ENCODE results near the gene AP2S1.

AP2S1 gene

DNA sequence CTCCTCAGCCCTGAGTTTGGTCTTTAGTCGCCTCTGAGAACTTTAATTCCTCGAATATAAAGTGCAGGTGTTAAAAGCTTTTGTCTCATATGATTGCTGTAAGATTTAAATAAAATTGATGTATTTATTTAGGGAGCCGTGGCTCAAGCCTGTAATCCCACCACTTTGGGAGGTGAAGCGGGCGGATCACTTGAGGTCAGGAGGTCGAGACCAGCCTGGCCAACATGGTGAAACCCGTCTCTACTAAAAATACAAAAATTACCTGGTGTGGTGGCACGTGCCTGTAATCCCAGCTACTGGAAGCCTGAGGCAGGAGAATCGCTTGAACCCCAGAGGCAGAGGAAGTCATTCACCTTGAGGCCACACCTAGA is 61.7 kb downstream of the AP2S1 start:
- peak overlapping the region; percentile 19; the same call in 1 of the 2 replicates for H3K4me2 ChIP-seq
- peak overlapping the region; percentile 45; the same call in 1 of the 2 replicates for H2AFZ ChIP-seq (ENCODE audit: low read depth)
- no peaks in the 10 kb centered on the region for H3K27me3 ChIP-seq (ENCODE audit: insufficient read depth, low read depth)
- peak overlapping the region; percentile 99; the same call in 1 of the 2 replicates for H3K9ac ChIP-seq
- H3K4me1 ChIP-seq (ENCODE audit: low read depth, poor library complexity, severe bottlenecking), result peaks cover 17% of the 10 kb centered on the region
- no peaks in the 10 kb centered on the region for H3K36me3 ChIP-seq (ENCODE audit: insufficient read depth)
- H3K4me3 ChIP-seq (IDR thresholded peaks at IDR 0.05; ENCODE audit: insufficient read depth, low read depth, low read length), result no peak overlapping the region
- H3K79me2 ChIP-seq (ENCODE audit: insufficient read depth, low read depth), result peaks cover 45% of the 10 kb centered on the region
- H3K27ac ChIP-seq, result 0 out of 2 replicates have a peak overlapping the region, but pooled peaks have one; percentile 13
- H4K20me1 ChIP-seq (ENCODE audit: insufficient read depth), result peaks cover 21% of the 10 kb centered on the region
- TF ChIP-seq, protein P1, sequence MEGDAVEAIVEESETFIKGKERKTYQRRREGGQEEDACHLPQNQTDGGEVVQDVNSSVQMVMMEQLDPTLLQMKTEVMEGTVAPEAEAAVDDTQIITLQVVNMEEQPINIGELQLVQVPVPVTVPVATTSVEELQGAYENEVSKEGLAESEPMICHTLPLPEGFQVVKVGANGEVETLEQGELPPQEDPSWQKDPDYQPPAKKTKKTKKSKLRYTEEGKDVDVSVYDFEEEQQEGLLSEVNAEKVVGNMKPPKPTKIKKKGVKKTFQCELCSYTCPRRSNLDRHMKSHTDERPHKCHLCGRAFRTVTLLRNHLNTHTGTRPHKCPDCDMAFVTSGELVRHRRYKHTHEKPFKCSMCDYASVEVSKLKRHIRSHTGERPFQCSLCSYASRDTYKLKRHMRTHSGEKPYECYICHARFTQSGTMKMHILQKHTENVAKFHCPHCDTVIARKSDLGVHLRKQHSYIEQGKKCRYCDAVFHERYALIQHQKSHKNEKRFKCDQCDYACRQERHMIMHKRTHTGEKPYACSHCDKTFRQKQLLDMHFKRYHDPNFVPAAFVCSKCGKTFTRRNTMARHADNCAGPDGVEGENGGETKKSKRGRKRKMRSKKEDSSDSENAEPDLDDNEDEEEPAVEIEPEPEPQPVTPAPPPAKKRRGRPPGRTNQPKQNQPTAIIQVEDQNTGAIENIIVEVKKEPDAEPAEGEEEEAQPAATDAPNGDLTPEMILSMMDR (conservative IDR thresholded peaks at IDR 0.05; ENCODE audit: low read depth, low read length), result no peak

- Histone ChIP-seq H3K9ac (peak within 1 kb of the TSS; percentile 99), H3K27me3 (ENCODE audit: insufficient read depth, low read depth) (no peaks in the 10 kb centered on the region), H2AFZ (ENCODE audit: low read depth) (peak within 1 kb of the TSS; percentile 45; the same call in 1 of the 2 replicates), H3K4me2 (peak within 1 kb of the TSS; percentile 86), H3K36me3 (ENCODE audit: insufficient read depth) (no peaks in the 10 kb centered on the region), H3K4me3 (IDR thresholded peaks at IDR 0.05; ENCODE audit: insufficient read depth, low read depth, low read length) (no peak within 1 kb of the TSS), H3K27ac (peak within 1 kb of the TSS; percentile 98), H3K79me2 (ENCODE audit: insufficient read depth, low read depth) (peaks cover 50% of the 10 kb centered on the region), H4K20me1 (ENCODE audit: insufficient read depth) (peaks cover 26% of the 10 kb centered on the region), H3K4me1 (ENCODE audit: low read depth, poor library complexity, severe bottlenecking) (peaks cover 22% of the 10 kb centered on the region)
- TF ChIP-seq, protein P1 (conservative IDR thresholded peaks at IDR 0.05; ENCODE audit: low read depth, low read length), result no peak
These were observed 62.2 kb downstream of the AP2S1 start, which contains the start of gene SLC1A5 for GRCh38 chr19:46788262-46788967. TSS of gene SLC1A5 (minus strand) at chr19:46788594. CDS start at chr19:46787965, 629 bp downstream.
